22Rv1 (cell line): ENCODE data around the gene PCOLCE2.
"Not testable (repeated sequence)": the region's sequence is repeated elsewhere in the genome, so short reads cannot be mapped to it uniquely, and the experiment has no call there.

Source experiments
- ZFX ChIP-seq: fragments of 450-650 bp; IDR thresholded peaks from 2 replicates; pipeline ENCODE4 v1.6.1; 2017; ENCODE audit warnings: antibody characterized with exemption, borderline replicate concordance
- TF ChIP-seq, protein P1 (sequence below): fragments of 450-650 bp; IDR thresholded peaks from 2 replicates; pipeline ENCODE4 v1.5.1; 2017; ENCODE audit warnings: mild to moderate bottlenecking

DNA sequence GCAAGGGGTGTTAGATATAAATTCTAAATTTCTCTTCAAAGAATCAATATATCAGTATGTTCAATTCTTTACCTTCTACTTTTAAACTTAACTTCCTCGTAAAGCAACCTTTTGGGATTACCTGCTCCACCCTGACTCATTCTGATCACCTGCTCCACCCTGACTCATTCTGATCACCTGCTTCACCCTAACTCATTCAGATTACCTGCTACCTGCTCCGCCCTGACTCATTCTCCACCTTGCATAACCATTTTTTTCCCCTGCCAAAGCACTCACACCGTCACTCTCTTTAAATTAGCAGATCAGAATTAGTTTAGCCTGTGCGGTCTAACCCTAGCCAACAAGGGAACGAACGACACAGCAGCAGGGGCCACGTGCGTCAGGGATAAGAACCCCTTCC lies 20.5 kb downstream of the PCOLCE2 start:
- TF ChIP-seq, protein P1, sequence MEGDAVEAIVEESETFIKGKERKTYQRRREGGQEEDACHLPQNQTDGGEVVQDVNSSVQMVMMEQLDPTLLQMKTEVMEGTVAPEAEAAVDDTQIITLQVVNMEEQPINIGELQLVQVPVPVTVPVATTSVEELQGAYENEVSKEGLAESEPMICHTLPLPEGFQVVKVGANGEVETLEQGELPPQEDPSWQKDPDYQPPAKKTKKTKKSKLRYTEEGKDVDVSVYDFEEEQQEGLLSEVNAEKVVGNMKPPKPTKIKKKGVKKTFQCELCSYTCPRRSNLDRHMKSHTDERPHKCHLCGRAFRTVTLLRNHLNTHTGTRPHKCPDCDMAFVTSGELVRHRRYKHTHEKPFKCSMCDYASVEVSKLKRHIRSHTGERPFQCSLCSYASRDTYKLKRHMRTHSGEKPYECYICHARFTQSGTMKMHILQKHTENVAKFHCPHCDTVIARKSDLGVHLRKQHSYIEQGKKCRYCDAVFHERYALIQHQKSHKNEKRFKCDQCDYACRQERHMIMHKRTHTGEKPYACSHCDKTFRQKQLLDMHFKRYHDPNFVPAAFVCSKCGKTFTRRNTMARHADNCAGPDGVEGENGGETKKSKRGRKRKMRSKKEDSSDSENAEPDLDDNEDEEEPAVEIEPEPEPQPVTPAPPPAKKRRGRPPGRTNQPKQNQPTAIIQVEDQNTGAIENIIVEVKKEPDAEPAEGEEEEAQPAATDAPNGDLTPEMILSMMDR: not testable (repeated sequence)
- TF ChIP-seq ZFX: not testable (repeated sequence)
